NOMO-1 treated with dmso at 0.1 percent for 144 hours (cell line): ENCODE results near the gene ZNF3.

Source experiments
- DNase-seq: peaks from one replicate; lab custom pipeline; 2025; ENCODE audit not compliant: unreplicated experiment; lab: John Stamatoyannopoulos, UW

Gene ZNF3

GRCh38 chr7:100088621-100089457 is 7.3 kb upstream of the ZNF3 start, which contains the start of gene COPS6:
COPS6 (plus strand) TSS chr7:100088969; CDS start chr7:100088991, 22 bp downstream.
- DNase-seq = peak; percentile 53

DNA sequence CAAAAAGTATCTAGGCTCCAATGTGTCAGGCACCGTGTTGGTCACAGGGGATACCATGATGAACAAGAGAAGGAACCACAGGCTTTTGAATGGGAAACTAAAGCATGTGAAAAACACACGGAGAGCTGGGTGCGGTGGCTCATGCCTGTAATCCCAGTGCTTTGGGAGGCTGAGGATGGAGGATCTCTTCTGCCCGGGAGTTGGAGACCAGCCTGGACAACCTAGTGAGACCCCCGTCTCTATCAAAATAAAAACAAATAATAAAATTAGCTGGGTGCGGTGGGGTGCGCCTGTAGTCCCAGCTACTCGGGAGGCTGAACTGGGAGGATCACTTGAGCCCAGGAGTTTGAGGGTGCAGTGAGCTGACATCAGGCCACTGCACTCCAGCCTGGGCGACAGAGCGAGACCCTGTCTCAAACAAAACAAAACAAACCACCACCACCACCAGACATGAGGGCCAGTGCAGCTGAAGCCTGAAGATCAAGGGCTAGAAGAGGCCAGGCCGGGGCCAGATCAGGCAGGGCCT is 6.6 kb upstream of the ZNF3 start:
- DNase-seq = no peak

- no peak for DNase-seq
Observed at GRCh38 chr7:100087055-100087750, 5.7 kb upstream of the ZNF3 start.

DNA sequence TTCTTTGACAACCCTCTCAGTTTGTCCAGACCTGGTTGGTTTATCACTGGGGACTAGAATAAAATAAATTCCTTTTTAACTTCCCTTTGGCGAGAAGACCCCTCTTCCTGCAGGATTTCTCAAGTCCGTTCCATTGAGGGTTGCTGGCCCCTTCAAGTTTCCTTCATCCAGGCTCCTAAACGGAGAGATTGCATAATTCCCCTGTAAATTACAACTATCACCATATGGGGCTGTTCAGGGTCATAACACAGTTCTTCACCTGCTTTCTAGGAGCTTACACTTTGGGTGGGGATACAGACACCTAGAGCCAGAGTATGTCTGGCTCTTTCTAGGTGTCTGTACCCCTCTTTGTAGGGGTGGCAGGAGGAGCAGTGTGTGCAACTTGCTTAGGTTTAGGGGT is 4.0 kb upstream of the ZNF3 start:
- no peak for DNase-seq

DNA sequence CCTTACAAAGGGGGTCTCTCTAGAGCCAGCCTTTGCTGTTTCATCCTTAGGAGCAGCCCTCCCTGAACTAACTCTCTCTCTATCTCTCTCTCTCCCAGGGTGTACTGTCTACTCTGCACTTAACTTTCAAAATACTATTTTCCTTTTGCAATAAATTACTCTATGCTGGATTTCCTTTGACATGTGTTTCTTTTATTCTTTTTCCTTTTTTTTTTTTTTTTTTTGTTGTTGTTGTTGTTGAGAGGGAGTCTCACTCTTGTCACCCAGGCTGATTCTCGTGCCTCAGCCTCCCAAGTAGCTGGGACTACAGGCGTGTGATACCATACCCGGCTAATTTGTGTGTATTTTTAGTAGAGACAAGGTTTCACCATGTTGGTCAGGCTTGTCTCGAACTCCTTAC is 1.5 kb upstream of the ZNF3 start:
- no peak for DNase-seq

- DNase-seq = no peak
Observed at GRCh38 chr7:100080907-100081534, 502 bp downstream of the ZNF3 start.

DNA sequence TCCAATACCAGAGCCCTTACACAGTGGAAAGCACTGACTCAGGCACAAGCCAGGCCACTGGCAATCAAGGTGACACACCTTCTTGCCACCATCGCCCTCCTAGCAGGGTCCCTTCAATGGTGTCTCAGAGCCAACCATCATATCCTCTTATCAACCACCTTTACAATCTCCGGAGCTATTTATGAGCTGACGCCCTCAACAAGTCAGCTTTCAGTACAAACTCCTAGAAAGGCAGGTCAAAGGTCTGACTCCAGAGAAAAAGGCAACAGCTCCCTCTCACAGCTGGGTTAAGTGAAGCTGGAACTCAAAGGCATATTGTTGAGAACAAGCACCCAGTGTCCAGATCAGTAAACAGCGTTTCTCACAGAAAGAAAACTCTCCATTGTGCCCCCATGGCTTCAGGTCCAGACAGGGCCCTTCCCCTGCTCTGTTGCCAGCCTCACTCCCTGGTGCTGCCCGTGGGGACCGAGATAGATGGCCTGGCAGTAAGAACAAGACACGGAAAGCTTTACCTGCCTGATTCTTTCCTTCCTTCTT is 2.4 kb downstream of the ZNF3 start:
- no peak for DNase-seq

GRCh38 chr7:100077205-100077604 is 4.3 kb downstream of the ZNF3 start:
- no peak for DNase-seq

GRCh38 chr7:100075418-100075817 is 6.1 kb downstream of the ZNF3 start:
- DNase-seq = no peak

DNA sequence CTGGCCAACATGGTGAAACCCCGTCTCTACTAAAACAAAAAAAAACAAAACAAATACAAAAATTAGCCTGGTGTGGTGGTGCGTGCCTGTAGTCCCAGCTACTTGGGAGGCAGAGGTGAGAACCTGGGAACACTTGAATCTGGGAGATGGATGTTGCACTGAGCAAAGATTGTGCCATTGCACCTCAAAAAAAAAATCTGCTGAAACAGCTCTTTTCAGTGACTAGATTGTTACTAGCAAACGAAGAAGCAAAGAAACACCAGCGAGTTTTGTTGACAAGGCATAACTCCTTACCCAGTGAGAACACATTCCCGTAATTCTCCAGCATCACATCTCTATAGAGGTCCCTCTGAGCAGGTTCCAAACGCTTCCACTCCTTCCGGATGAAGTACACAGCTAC is 6.7 kb downstream of the ZNF3 start:
- DNase-seq = no peak

GRCh38 chr7:100072462-100072861 is 9.1 kb downstream of the ZNF3 start:
- no peak for DNase-seq

GRCh38 chr7:100071018-100071723 is 10.4 kb downstream of the ZNF3 start:
- DNase-seq = no peak

DNA sequence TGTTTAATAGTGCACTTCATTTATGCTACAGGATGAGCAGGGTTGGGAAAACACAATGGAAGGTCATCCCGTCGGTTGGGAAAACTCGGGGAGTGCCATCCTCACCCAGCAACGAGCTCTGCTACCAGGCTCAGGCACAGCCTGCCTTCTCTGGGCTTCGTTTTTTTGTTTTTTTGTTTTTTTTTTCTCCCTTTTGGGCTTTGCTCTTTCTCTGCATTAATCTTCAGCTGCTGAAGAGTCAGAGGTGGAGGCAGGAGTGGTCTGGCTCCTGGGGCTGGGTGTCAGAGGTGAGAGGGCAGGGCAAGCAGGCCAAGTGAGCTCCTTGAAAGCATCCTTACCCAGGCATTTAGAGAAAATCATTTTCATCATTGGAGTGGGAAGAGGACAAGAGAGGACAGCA is 11.5 kb downstream of the ZNF3 start:
- no peak for DNase-seq

- DNase-seq = no peak
Observed at GRCh38 chr7:100066953-100067352, 14.6 kb downstream of the ZNF3 start.

DNA sequence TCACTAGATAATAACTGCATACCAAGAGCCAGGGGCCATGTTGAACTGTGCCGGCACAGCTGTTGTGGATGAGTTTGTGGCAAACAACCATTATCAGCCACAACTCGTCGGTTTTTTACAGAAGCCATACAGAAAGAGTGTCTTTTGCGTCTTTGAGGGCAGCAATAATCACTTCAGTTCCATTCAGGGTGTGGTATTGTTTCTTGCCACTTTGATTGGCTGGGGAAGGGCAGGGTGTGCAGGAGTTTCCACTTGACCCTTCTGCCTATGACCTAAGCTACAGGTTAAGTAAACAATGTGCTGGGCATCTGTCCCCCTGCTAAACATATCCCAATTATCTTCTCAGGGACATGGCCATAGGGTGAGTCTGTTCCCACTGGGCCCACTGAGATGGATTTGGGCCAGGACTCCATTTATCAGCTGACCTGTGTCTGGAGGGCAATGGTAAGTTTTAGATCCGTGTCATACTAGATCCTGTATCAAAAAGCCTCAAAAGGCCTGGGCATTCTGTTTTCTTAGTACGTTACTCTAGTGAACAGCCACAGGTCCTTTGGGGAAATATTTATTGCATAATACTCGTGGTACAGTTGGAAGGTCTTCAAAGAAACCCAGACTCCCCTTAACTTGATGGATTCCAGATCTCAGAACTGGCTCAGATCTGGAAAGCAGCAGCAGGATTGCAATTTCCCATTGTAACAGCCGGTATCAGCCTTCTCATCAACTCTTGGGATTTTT is 15.9 kb downstream of the ZNF3 start:
- DNase-seq = no peak

DNA sequence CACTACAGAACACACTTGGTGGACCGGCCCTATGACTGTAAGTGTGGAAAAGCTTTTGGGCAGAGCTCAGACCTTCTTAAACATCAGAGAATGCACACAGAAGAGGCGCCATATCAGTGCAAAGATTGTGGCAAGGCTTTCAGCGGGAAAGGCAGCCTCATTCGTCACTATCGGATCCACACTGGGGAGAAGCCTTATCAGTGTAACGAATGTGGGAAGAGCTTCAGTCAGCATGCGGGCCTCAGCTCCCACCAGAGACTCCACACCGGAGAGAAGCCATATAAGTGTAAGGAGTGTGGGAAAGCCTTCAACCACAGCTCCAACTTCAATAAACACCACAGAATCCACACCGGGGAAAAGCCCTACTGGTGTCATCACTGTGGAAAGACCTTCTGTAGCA is 17.4 kb downstream of the ZNF3 start:
- DNase-seq = no peak

DNA sequence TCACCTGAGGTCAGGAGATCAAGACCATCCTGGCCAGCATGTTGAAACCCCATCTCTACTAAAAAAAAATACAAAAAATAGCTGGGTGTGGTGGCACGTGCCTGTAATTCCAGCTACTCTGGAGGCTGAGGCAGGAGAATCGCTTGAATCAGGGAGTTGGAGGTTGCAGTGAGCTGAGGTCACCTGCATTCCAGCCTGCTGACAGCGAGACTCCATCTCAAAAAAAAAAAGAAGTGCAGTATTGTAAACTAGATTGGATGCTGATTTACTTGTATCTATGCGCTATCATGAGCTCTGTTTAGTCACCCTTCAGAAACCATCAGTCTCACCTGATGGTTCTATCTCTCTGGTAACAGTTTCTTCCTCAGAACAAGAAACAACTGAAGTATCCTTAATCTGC is 18.1 kb downstream of the ZNF3 start:
- no peak for DNase-seq

DNA sequence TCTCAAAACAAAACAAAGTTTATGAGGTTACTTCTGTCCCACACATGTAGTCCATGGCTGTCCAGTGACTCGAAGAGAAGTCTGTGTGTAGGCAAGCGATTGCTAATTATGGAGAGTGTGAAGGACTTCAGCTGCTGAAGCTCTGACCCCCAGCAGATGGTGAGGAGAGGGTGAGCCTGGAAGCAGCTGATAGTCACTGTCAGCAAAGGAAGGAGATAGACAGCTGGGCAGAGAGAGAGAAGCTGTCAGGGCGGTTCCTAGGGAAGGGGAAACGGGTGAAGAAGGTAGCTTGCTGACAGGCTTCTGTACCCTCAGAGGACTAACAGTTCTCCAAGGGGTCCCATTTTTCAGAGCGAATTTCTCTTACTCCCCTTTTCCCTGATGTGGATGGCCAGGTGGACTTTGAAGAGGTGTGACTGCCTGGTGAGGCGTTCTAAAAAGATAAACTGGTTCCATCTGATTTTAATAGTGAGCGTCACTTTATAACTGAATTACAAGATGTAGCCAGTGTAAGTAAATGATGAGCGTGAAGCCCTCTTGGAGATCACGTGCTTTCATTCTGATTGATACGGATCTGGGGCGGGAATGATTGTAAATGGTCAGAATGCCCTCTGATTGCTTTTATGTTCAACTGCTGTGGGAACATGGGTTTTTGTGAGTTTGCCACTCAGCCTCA is 19.9 kb downstream of the ZNF3 start:
- no peak for DNase-seq

- no peak for DNase-seq
Observed at GRCh38 chr7:100059251-100059739, 22.2 kb downstream of the ZNF3 start.
